ENCODE results near the gene NMT2. TPM values are rescaled to one million over a fixed set of nuclear protein-coding genes. Genes with fewer than 3 reads are reported as not detected.

NMT2 gene
- polyA plus RNA-seq, 1 donor from 2014 or later = 24.6 TPM

DNA sequence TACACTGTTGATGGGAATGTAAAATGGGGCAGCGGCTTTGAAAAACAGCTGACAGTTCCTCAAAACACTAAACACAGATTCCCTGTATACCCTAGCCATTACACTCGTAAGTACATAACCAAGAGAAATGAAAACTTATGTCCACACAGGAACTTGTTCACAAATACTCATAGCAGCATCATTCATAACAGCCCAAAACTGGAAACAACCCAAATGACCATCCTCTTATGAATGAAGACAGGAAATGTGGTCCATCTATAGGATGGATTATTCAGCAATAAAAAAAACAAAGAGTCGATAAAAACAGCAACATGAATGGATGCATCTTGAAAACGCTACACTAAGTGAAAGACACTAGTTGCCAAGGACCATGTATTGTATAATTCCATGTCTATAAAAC, 23.7 kb downstream of the NMT2 start:
- no peaks in the 10 kb centered on the region for H3K36me3 ChIP-seq (ENCODE audit: insufficient read depth, low read length)
- H3K4me3 ChIP-seq (ENCODE audit: low read length) = no peak overlapping the region
- no peak overlapping the region for H2AFZ ChIP-seq (ENCODE audit: low read depth, low read length)
- no peak overlapping the region for H3K27ac ChIP-seq (ENCODE audit: low read length)
- H3K27me3 ChIP-seq (ENCODE audit: insufficient read depth, low read depth, low read length) = no peaks in the 10 kb centered on the region
- H4K20me1 ChIP-seq (ENCODE audit: insufficient read depth) = no peaks in the 10 kb centered on the region
- no peaks in the 10 kb centered on the region for H3K9me2 ChIP-seq (ENCODE audit: insufficient read depth, low read length)
- H3K9ac ChIP-seq (ENCODE audit: low read length) = no peak overlapping the region
- TF ChIP-seq EP300 (conservative IDR thresholded peaks at IDR 0.05; ENCODE audit: poor library complexity, severe bottlenecking) (no peak), MXI1 (conservative IDR thresholded peaks at IDR 0.05; ENCODE audit: poor library complexity, severe bottlenecking) (no peak), EZH2 (IDR thresholded peaks at IDR 0.05; ENCODE audit: borderline replicate concordance, insufficient read depth, low read length, poor library complexity, severe bottlenecking) (no peak), TAF1 (IDR thresholded peaks at IDR 0.05; ENCODE audit: low read depth) (no peak), RAD21 (conservative IDR thresholded peaks at IDR 0.05) (no peak), SMC3 (conservative IDR thresholded peaks at IDR 0.05; ENCODE audit: poor library complexity) (no peak), POLR2AphosphoS5 (IDR thresholded peaks at IDR 0.05) (no peak)
- TF ChIP-seq, protein P1, sequence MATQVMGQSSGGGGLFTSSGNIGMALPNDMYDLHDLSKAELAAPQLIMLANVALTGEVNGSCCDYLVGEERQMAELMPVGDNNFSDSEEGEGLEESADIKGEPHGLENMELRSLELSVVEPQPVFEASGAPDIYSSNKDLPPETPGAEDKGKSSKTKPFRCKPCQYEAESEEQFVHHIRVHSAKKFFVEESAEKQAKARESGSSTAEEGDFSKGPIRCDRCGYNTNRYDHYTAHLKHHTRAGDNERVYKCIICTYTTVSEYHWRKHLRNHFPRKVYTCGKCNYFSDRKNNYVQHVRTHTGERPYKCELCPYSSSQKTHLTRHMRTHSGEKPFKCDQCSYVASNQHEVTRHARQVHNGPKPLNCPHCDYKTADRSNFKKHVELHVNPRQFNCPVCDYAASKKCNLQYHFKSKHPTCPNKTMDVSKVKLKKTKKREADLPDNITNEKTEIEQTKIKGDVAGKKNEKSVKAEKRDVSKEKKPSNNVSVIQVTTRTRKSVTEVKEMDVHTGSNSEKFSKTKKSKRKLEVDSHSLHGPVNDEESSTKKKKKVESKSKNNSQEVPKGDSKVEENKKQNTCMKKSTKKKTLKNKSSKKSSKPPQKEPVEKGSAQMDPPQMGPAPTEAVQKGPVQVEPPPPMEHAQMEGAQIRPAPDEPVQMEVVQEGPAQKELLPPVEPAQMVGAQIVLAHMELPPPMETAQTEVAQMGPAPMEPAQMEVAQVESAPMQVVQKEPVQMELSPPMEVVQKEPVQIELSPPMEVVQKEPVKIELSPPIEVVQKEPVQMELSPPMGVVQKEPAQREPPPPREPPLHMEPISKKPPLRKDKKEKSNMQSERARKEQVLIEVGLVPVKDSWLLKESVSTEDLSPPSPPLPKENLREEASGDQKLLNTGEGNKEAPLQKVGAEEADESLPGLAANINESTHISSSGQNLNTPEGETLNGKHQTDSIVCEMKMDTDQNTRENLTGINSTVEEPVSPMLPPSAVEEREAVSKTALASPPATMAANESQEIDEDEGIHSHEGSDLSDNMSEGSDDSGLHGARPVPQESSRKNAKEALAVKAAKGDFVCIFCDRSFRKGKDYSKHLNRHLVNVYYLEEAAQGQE (IDR thresholded peaks at IDR 0.05; ENCODE audit: borderline replicate concordance) = no peak
- TF ChIP-seq, protein P2, sequence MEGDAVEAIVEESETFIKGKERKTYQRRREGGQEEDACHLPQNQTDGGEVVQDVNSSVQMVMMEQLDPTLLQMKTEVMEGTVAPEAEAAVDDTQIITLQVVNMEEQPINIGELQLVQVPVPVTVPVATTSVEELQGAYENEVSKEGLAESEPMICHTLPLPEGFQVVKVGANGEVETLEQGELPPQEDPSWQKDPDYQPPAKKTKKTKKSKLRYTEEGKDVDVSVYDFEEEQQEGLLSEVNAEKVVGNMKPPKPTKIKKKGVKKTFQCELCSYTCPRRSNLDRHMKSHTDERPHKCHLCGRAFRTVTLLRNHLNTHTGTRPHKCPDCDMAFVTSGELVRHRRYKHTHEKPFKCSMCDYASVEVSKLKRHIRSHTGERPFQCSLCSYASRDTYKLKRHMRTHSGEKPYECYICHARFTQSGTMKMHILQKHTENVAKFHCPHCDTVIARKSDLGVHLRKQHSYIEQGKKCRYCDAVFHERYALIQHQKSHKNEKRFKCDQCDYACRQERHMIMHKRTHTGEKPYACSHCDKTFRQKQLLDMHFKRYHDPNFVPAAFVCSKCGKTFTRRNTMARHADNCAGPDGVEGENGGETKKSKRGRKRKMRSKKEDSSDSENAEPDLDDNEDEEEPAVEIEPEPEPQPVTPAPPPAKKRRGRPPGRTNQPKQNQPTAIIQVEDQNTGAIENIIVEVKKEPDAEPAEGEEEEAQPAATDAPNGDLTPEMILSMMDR (IDR thresholded peaks at IDR 0.05; ENCODE audit: poor library complexity, severe bottlenecking) = no peak
- no peaks in the 10 kb centered on the region for H3F3A ChIP-seq (ENCODE audit: insufficient read depth, low read length, poor library complexity, severe bottlenecking)
- no peaks in the 10 kb centered on the region for H3K79me2 ChIP-seq (replicated peaks; ENCODE audit: insufficient read depth, low read length)
- H3K9me3 ChIP-seq (ENCODE audit: low read length) = no peaks in the 10 kb centered on the region
- no peak overlapping the region for H3K4me2 ChIP-seq (ENCODE audit: low read length)

DNA sequence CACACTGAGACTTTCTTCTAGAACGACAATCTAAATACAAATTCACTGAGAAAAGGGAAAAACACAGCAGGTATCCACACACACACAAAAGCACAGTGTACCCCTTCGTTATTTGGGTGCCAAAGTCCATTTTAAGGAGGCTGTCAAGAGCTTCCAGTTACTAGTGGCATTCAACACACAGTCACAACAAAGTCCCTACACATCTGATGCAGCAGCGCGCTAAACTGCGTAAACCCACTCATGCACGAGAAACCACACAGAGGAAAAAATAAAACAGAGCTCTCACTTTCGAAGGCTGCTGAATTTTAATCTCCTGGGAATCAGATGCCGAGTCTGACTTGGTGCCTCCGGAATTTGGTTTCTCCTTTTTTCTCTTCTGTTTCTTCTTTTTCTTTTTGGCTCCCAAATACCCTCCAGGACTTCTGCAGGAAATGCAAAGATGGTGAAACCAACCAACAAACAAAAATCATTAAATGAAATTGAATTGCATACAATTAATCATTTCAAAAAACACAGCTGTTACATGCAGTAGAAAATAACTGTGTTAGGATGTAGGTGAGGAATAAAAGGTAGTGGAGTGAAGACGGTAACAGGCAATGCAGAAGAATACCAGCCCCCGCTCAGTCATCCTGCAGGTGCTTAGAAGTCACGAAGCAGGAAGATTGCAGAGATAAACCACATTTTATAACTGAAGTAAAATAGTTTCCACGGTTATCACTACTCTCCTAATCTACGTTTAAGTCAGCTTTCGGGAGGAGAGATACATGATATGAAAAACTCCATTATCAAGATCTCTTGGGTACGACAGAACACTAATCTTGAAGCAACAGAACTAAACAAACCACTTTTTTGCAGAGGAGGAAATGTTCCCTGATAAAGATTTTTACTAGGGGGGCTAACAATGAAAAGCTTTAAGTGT, 27.1 kb downstream of the NMT2 start:
- Histone ChIP-seq H3K27me3 (ENCODE audit: insufficient read depth, low read depth, low read length) (no peaks in the 10 kb centered on the region), H3K9me3 (ENCODE audit: low read length) (no peaks in the 10 kb centered on the region), H4K20me1 (ENCODE audit: insufficient read depth) (no peaks in the 10 kb centered on the region), H3K4me3 (ENCODE audit: low read length) (peak overlapping the region; percentile 44), H3K79me2 (replicated peaks; ENCODE audit: insufficient read depth, low read length) (no peaks in the 10 kb centered on the region), H3K9ac (ENCODE audit: low read length) (no peak overlapping the region), H2AFZ (ENCODE audit: low read depth, low read length) (no peak overlapping the region), H3K4me2 (ENCODE audit: low read length) (no peak overlapping the region), H3F3A (ENCODE audit: insufficient read depth, low read length, poor library complexity, severe bottlenecking) (no peaks in the 10 kb centered on the region), H3K27ac (ENCODE audit: low read length) (no peak overlapping the region), H3K36me3 (ENCODE audit: insufficient read depth, low read length) (no peaks in the 10 kb centered on the region), H3K9me2 (ENCODE audit: insufficient read depth, low read length) (no peaks in the 10 kb centered on the region)
- no peak for TF ChIP-seq EZH2 (IDR thresholded peaks at IDR 0.05; ENCODE audit: borderline replicate concordance, insufficient read depth, low read length, poor library complexity, severe bottlenecking)
- no peak for TF ChIP-seq MXI1 (conservative IDR thresholded peaks at IDR 0.05; ENCODE audit: poor library complexity, severe bottlenecking)
- no peak for TF ChIP-seq TAF1 (IDR thresholded peaks at IDR 0.05; ENCODE audit: low read depth)
- TF ChIP-seq POLR2AphosphoS5 (IDR thresholded peaks at IDR 0.05) = no peak
- TF ChIP-seq, protein P1 (IDR thresholded peaks at IDR 0.05; ENCODE audit: borderline replicate concordance) = no peak
- TF ChIP-seq, protein P2 (IDR thresholded peaks at IDR 0.05; ENCODE audit: poor library complexity, severe bottlenecking) = no peak
- no peak for TF ChIP-seq RAD21 (conservative IDR thresholded peaks at IDR 0.05)
- no peak for TF ChIP-seq SMC3 (conservative IDR thresholded peaks at IDR 0.05; ENCODE audit: poor library complexity)
- no peak for TF ChIP-seq EP300 (conservative IDR thresholded peaks at IDR 0.05; ENCODE audit: poor library complexity, severe bottlenecking)
